ENCODE measurements around the gene LRRC34.
A peak's percentile ranks its signal among the peaks of the same experiment; 100 is the strongest.

Gene LRRC34

DNA sequence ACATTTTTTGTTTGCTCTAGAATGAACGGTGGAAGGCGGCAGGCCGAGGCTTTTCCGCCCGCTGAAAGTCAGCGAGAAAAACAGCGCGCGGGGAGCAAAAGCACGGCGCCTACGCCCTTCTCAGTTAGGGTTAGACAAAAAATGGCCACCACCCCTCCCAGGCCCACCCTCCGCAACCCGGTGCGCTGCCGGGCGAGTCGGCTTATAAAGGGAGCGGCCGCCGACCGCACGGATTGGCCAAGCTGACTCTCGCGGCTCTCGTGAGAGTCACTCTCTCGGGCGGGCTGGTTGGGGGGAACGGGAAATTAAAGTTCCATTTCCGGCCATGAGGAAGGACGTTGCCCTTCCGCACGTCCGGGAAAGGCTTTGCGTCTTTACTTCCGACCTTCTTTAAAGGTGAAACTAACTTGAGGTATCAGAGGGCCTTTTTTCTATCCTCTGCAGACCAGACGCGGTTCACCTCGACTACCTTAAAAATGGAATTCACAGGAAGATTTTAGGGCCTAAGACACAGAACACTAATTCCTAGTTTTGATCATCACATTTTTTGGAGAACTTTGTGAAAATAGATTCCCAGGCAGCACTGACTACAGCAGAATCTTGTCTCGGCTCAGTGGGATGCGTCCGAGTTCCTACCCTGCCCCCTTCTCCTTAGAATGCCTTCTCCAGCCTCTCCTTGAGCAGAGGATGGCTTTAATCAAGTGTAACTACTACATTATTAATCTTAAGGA is 47.7 kb downstream of the LRRC34 start, which contains the start of gene TERC:
TSS of gene TERC (minus strand) at position 179 of the 731 bp plus-strand sequence.
- peak; percentile 84 for DNase-seq (ENCODE audit: low read depth)

GRCh38 chr3:169764312-169764881 is 48.3 kb downstream of the LRRC34 start:
- DNase-seq (ENCODE audit: low read depth), result peak; percentile 54

DNA sequence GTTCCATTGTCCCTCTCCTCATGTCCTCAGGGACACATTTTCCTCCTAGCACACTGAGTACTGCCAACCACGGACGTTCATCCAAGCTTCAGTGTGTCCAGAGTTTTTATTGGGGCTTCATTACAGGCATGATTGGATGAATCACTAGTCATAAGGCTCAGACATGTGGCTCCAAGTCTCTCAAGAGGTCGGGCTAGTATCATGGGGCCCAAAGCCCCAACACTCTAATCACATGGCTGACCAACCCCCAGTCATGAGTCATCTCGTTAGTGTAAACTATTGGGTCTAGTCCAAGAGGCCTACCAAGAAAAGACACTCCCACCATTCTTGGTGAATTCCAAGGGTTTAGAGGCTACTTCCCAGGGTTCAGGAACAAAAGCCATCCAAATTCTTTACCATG is 52.2 kb downstream of the LRRC34 start:
- no peak for DNase-seq (ENCODE audit: low read depth)

- DNase-seq (ENCODE audit: low read depth), result no peak
Observed at GRCh38 chr3:169759256-169759655, 53.4 kb downstream of the LRRC34 start.

GRCh38 chr3:169758359-169758994 is 54.2 kb downstream of the LRRC34 start:
- no peak for DNase-seq (ENCODE audit: low read depth)

- DNase-seq (ENCODE audit: low read depth), result no peak
Observed at GRCh38 chr3:169755488-169755887, 57.2 kb downstream of the LRRC34 start.

DNA sequence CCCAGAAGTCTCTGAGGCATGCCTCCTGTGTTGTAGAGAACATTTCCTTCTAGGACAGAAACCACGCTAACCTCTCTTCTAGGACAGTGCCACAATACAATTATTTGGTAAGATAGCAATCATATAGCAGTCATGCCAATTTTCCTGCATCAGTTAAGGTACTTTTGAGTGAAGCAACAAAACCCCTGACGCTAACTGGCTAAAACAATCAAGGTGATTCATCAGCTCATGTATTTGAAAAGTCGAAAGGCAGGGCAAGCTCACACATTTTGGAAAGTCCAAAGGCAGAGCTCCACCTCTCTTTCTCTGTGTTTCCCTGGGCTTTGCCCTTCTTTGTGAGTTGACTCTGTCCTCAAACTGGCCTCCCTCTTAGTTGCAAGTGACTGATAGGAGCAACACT is 58.0 kb downstream of the LRRC34 start:
- DNase-seq (ENCODE audit: low read depth), result no peak

GRCh38 chr3:169751875-169752274 is 60.8 kb downstream of the LRRC34 start:
- no peak for DNase-seq (ENCODE audit: low read depth)

- no peak for DNase-seq (ENCODE audit: low read depth)
Observed at GRCh38 chr3:169750665-169751064, 62.0 kb downstream of the LRRC34 start.

GRCh38 chr3:169748670-169749069 is 64.0 kb downstream of the LRRC34 start:
- DNase-seq (ENCODE audit: low read depth), result no peak

- no peak for DNase-seq (ENCODE audit: low read depth)
Observed at GRCh38 chr3:169746924-169747323, 65.8 kb downstream of the LRRC34 start.

DNA sequence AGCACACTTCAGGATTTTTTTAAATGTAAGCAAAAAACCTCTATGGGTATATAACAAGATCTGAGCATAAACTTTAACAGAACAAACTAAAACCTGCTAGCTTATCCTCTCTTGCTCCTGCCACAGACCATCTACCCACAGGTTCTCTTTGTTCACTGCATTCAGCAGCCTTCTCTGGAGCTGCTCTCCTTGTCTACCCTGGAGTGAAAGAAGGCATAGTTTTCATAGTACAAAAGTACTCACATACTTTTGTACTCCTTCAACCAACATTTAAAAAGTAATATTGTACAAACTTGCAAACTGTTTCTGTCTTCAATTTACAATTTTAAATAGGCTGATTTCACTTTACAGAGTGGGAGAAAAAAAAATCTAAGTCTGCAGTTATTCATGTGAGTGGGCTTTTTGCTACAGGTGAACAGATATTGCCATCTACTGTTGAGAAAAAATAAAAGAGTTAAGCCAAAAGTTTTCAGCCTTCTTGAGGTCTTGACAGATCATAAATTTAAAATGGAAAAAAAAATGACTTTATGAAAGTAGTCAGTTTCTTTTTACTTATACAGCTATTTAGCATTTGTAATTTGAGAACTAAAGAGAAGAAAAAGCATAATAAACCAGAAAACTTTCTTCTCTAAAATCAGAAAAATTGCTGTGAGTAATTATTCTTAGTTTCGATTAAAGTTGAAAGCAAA is 68.2 kb downstream of the LRRC34 start:
- no peak for DNase-seq (ENCODE audit: low read depth)
